GM10248 (cell line): Measurements from ENCODE around the gene CCDC3.
"Not testable (repeated sequence)": the region's sequence is repeated elsewhere in the genome, so short reads cannot be mapped to it uniquely, and the experiment has no call there.

ENCODE experiments used
- CTCF ChIA-PET: fragments of 300-600 bp; sonication (Branson Sonifier 250); formaldehyde crosslinking; extraction: SDS; loops from one replicate; lab custom pipeline; 2021; ENCODE audit warnings: antibody characterized with exemption; lab: Yijun Ruan, JAX
- POLR2A ChIA-PET: fragments of 350-650 bp; sonication (Branson Sonifier 250); formaldehyde crosslinking; extraction: SDS; loops from one replicate; lab custom pipeline; 2020; ENCODE audit warnings: antibody characterized with exemption; lab: Yijun Ruan, JAX
- DNase-seq: peaks from one replicate; pipeline ENCODE4 v3.0.0; 2012; ENCODE audit errors: extremely low spot score
- TF ChIP-seq, protein P1 (sequence below): IDR thresholded peaks from 2 replicates; pipeline ENCODE4 v1.5.1; 2012; ENCODE audit warnings: mild to moderate bottlenecking, low read depth; ENCODE audit errors: extremely low read depth, missing control alignments, control extremely low read depth

Gene CCDC3

DNA sequence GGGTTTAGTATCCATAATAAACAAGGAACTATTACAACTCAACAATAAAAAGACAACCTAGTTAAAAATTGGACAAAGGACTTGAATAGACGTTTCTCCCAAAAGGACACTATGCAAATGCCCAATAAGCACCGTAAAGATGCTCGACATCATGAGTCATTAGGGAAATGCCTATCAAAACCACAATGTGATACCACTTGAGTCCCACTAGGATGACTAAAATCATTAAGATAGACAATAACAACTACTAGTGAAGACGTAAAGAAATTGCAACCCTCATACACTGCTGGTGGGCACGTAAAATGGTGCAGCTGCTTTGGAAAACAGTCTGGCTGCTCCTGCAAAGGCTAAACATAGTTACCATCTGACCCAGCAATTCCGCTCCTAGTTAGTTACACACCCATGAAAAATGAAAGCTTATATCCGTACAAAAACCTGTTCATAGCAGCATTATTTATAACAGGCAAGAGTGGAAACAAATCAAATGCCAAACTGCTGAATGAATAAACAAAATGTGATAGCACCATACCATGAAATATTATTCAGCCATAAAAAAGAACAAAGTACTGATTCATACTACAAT, 17.3 kb downstream of the CCDC3 start:
- ChIA-PET CTCF (interaction anchor here (1.3 to 1.6 kb wide), 2 partner anchors 12 kb away, joined by 3 read pairs; no protein-coding TSS in a partner anchor), POLR2A (no interaction called here)
- no peak for DNase-seq
- TF ChIP-seq, protein P1, sequence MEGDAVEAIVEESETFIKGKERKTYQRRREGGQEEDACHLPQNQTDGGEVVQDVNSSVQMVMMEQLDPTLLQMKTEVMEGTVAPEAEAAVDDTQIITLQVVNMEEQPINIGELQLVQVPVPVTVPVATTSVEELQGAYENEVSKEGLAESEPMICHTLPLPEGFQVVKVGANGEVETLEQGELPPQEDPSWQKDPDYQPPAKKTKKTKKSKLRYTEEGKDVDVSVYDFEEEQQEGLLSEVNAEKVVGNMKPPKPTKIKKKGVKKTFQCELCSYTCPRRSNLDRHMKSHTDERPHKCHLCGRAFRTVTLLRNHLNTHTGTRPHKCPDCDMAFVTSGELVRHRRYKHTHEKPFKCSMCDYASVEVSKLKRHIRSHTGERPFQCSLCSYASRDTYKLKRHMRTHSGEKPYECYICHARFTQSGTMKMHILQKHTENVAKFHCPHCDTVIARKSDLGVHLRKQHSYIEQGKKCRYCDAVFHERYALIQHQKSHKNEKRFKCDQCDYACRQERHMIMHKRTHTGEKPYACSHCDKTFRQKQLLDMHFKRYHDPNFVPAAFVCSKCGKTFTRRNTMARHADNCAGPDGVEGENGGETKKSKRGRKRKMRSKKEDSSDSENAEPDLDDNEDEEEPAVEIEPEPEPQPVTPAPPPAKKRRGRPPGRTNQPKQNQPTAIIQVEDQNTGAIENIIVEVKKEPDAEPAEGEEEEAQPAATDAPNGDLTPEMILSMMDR = no peak

DNA sequence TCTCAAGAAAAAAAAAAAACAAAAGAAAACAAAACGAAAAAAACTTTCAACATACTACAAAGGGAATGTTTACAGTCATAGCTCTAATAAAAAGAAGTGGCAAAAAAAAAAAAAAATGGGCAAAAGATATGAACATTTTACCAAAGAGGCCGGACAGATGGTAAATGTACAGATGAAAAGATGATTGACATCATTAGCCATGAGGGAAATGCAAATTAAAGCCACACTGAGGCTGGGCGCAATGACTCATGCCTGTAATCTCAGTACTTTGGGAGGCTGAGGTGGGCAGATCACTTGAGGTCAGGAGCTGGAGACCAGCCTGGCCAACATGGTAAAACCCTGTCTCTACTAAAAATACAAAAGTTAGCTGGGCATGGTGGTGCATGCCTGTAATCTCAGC, 17.9 kb downstream of the CCDC3 start:
- CTCF ChIA-PET, POLR2A ChIA-PET, DNase-seq: not testable (repeated sequence)

DNA sequence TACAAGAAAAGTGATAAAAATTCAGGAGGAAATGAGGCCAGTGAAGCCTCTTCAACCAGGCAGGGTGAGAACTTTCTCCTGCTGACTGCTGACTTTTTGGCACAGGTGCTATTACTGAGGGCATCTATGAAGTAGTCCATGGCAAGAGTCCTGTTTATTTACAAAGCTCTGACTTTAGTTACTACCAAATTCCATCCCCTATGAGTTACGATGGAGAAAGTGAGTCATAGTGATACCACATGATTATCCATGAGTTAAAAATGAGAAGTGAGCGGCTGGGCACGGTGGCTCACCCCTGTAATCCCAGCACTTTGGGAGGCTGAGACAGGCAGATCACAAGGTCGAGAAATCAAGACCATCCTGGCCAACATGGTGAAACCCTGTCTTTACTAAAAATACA, 19.9 kb downstream of the CCDC3 start:
- ChIA-PET CTCF (interaction anchor here (1.0 kb wide), 1 partner anchor 23 kb away, joined by 3 read pairs; no protein-coding TSS in a partner anchor), POLR2A (no interaction called here)
- no peak for DNase-seq
- TF ChIP-seq, protein P1 = no peak

DNA sequence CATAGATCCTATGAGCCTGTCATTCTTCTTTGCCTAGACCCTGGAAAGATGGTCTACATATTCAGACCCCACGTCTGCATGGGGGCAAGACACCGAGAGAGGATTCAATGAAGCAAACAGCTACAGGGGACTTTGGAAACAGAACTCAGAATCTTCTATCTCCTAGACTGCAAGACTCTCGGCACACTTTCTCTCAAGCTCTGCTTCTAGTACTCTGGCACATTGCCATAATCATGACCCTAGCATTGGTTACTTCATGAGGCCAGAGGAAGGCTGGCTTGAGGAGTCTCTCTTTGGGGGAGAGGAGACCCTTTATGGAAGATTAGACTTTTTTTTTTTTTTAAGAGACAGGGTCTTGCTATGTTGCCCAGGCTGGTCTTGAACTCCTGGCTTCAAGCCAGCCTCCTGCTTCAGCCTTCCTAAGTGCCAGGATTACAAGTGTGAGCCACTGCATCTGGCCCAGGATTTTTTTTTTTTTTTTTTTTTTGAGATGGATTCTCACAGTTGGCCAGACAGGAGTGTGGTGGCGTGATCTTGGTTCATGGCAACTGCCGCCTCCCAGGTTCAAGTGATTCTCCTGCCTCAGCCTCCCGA, 20.7 kb downstream of the CCDC3 start:
- TF ChIP-seq, protein P1 = no peak
- no peak for DNase-seq
- ChIA-PET POLR2A (no interaction called here), CTCF (interaction anchor here (1.0 kb wide), 2 partner anchors 10 to 22 kb away, joined by 3 to 4 read pairs; no protein-coding TSS in a partner anchor)

DNA sequence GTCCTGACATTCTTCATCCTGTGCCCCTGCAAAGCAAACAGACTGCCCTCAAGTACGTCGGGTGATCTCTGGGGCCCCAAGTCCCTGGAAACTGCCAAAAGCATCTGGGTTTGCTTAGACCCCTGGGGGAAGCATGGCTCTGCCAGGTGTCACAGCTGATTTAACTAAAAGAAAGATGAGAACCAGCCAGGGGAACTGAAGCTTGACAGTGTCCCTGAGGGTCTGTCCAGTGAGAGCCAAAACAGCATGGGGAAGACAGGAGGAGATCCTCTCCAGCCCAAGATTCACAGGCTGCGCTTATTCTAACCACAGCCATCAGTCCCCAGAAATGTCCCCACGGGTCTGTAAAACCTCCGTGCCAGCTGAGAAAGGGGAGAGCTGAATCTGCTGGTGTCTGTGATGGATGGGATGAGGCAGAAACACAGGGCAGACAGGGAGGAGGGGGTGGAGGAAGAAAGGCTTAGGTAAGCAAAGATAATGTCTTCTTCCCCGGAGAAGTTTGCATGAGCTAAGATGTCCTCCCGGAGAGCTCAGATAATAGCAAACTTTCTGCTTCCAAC, 21.3 kb downstream of the CCDC3 start:
- POLR2A ChIA-PET = no interaction called here
- CTCF ChIA-PET = interaction anchor here (0.8 to 1.0 kb wide), 2 partner anchors 9 to 211 kb away, joined by 3 to 4 read pairs; no protein-coding TSS in a partner anchor
- TF ChIP-seq, protein P1 = no peak
- no peak for DNase-seq

DNA sequence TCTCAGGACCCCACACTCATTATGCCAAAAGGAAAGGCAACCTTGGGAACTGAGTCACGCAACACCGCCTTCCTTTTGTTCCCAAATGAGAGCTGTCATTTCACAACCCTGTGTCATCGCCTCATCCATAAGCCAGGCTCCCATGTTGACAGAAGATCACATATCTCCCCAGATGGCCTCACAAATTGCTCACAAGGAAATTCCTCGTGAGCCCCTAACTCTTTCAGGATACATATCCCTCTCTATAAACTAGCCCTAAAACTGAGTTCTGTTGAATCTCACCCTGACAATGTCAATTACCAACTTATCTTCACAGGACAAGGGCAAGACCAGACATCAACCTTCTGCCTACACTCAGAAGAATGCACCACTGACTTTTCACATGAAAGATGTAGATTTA, 22.6 kb downstream of the CCDC3 start:
- TF ChIP-seq, protein P1 = no peak
- ChIA-PET POLR2A (no interaction called here), CTCF (no interaction called here)
- DNase-seq = no peak

DNA sequence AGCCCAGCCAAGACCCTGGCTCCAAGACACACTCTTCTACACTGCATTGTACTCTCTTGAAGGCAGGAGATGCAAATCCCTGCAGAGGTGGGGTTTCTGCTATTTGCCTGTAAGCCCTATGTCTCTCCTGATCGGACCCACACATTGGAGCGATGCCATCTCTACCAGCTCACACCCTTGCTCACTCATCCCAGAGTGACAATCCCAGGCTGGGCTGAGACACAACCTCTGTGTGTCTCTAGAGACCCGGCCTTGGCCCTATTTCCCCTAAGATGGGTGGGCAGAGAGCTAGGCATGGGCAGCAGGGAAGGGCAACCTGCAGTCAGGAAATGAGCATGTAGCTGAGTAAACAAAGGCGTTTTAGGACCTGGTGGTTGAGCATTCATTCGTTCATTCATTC, 25.6 kb downstream of the CCDC3 start:
- ChIA-PET POLR2A (no interaction called here), CTCF (no interaction called here)
- DNase-seq = no peak
- TF ChIP-seq, protein P1 = no peak
